Mesenchymal stem cell (in vitro differentiated cells and primary cell): ENCODE measurements around the gene RBMS3.
A peak's percentile ranks its signal among the peaks of the same experiment; 100 is the strongest.

Experiments used
- DNase-seq: peaks from one replicate; pipeline ENCODE4 v3.0.0-alpha.2; 2013
- H2AFZ ChIP-seq: one replicate; pipeline ENCODE4 v1.6.1; 2013; ENCODE audit warnings: low read depth, mild to moderate bottlenecking, control low read depth, inconsistent platforms, low read length, moderate library complexity
- H2AK5ac ChIP-seq: 2 replicates; pipeline ENCODE4 v1.6.1; 2013; ENCODE audit warnings: low read length, moderate library complexity, mild to moderate bottlenecking, inconsistent platforms; ENCODE audit not compliant: severe bottlenecking
- H2BK120ac ChIP-seq: one replicate; pipeline ENCODE4 v1.6.1; 2013; ENCODE audit warnings: low read depth, mild to moderate bottlenecking, inconsistent platforms, low read length, moderate library complexity
- H2BK12ac ChIP-seq, 2 experiments: one replicate each; pipeline ENCODE4 v1.6.1; 2013; ENCODE audit warnings: inconsistent platforms in 2 of 2, low read length in 2 of 2, mild to moderate bottlenecking in 2 of 2, moderate library complexity in 2 of 2, control low read depth in 1 of 2
- H2BK15ac ChIP-seq: one replicate; pipeline ENCODE4 v1.6.1; 2013; ENCODE audit warnings: mild to moderate bottlenecking, low read depth, inconsistent platforms; ENCODE audit not compliant: poor library complexity, severe bottlenecking
- H2BK5ac ChIP-seq: 2 replicates; pipeline ENCODE4 v1.6.1; 2013; ENCODE audit warnings: low read depth, mild to moderate bottlenecking, low read length, control low read depth, inconsistent platforms; ENCODE audit not compliant: poor library complexity, severe bottlenecking
- H3K14ac ChIP-seq, 2 experiments: one replicate each; pipeline ENCODE4 v1.6.1; 2013; ENCODE audit warnings: inconsistent platforms in 2 of 2, low read length in 2 of 2, control low read depth in 1 of 2, mild to moderate bottlenecking in 1 of 2, moderate library complexity in 1 of 2
- H3K18ac ChIP-seq, 2 experiments: one replicate each; pipeline ENCODE4 v1.6.1; 2013; ENCODE audit warnings: inconsistent platforms in 2 of 2, low read length in 2 of 2, control low read depth in 1 of 2, low read depth in 1 of 2, mild to moderate bottlenecking in 1 of 2
- H3K23ac ChIP-seq, 2 experiments: one replicate each; pipeline ENCODE4 v1.6.1; 2013; ENCODE audit warnings: inconsistent platforms in 2 of 2, low read length in 2 of 2, mild to moderate bottlenecking in 2 of 2, moderate library complexity in 2 of 2, control low read depth in 1 of 2
- H3K27ac ChIP-seq: 2 replicates; pipeline ENCODE4 v1.5.1; 2013; ENCODE audit warnings: mild to moderate bottlenecking, moderate library complexity, low read length, control low read depth, inconsistent platforms; ENCODE audit not compliant: poor library complexity, severe bottlenecking
- H3K27me3 ChIP-seq, 2 experiments: 2 replicates each; pipeline versions ENCODE4 v1.6.1 to v1.7.0; 2013; ENCODE audit warnings: low read length in 2 of 2, mild to moderate bottlenecking in 2 of 2, moderate library complexity in 2 of 2, control low read depth in 1 of 2, inconsistent platforms in 1 of 2; ENCODE audit not compliant: control insufficient read depth in 1 of 2, insufficient read depth in 1 of 2
- H3K36me3 ChIP-seq, 2 experiments: 2 replicates each; pipeline versions ENCODE4 v1.6.1 to v1.7.0; 2013; ENCODE audit warnings: low read length in 2 of 2, control low read depth in 1 of 2, inconsistent platforms in 1 of 2, low read depth in 1 of 2, mild to moderate bottlenecking in 1 of 2; ENCODE audit not compliant: insufficient read depth in 2 of 2, control insufficient read depth in 1 of 2
- H3K4ac ChIP-seq, 2 experiments: one replicate each; pipeline ENCODE4 v1.6.1; 2013; ENCODE audit warnings: inconsistent platforms in 2 of 2, low read length in 2 of 2, mild to moderate bottlenecking in 2 of 2, moderate library complexity in 2 of 2, control low read depth in 1 of 2, low read depth in 1 of 2
- H3K4me1 ChIP-seq: 2 replicates; pipeline ENCODE4 v1.6.1; 2013; ENCODE audit warnings: low read depth, low read length, control low read depth; ENCODE audit not compliant: control insufficient read depth, insufficient read depth
- H3K4me2 ChIP-seq: 2 replicates; pipeline ENCODE4 v1.6.1; 2013; ENCODE audit warnings: low read length, mild to moderate bottlenecking, inconsistent platforms; ENCODE audit not compliant: poor library complexity, severe bottlenecking
- H3K4me3 ChIP-seq, 2 experiments: 2 replicates each; pipeline versions ENCODE4 v1.5.1 to v1.7.0; 2013; ENCODE audit warnings: low read length in 2 of 2, mild to moderate bottlenecking in 2 of 2, control low read depth in 1 of 2, low read depth in 1 of 2; ENCODE audit not compliant: insufficient read depth in 1 of 2
- H3K79me1 ChIP-seq: replicated peaks from 2 replicates; pipeline ENCODE4 v1.6.1; 2013; ENCODE audit warnings: mild to moderate bottlenecking, control low read depth, low read length, inconsistent platforms; ENCODE audit not compliant: poor library complexity, severe bottlenecking
- H3K9ac ChIP-seq: 2 replicates; pipeline ENCODE4 v1.7.0; 2013; ENCODE audit warnings: mild to moderate bottlenecking, low read length, moderate library complexity
- H3K9me3 ChIP-seq: 2 replicates; pipeline ENCODE4 v1.7.0; 2013; ENCODE audit warnings: mild to moderate bottlenecking, low read length; ENCODE audit not compliant: control insufficient read depth
- H4K8ac ChIP-seq: one replicate; pipeline ENCODE4 v1.6.1; 2013; ENCODE audit warnings: inconsistent platforms, mild to moderate bottlenecking, low read length, moderate library complexity
- H4K91ac ChIP-seq: one replicate; pipeline ENCODE4 v1.6.1; 2013; ENCODE audit warnings: mild to moderate bottlenecking, low read length, inconsistent platforms
- WGBS: methylation state at CpG from one replicate; pipeline ENCODE4 v1.1.7; 2013; ENCODE audit warnings: mixed read lengths; 5-methylcytosine and 5-hydroxymethylcytosine counted together

The RBMS3 gene

DNA sequence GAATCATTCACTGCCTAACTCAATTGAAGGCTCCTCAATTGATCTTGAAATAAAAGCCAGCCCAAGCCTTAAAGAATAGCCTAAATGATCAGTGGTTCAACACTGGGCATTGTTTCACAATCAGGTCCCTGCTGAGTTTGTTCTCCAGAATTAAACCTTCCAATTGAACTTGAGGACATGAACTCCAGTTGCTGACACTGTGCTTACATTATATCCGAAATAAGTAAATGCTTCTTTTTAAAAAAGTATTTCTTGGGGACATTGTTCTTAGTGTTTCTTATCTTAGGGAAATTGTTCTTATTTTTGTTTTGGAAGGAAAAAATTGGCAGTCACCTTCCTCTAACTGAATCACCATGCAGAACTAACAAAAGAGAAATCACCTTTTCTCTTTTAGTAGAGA is 450.2 kb downstream of the RBMS3 start:
- no peak overlapping the region for H2BK15ac ChIP-seq
- WGBS, result no CpG with 5 or more reads among the region's 1 CpG
- H4K91ac ChIP-seq, result no peak overlapping the region
- H3K4me2 ChIP-seq, result no peak overlapping the region
- no peaks in the 10 kb centered on the region for H3K9me3 ChIP-seq
- no peaks in the 10 kb centered on the region for H3K27me3 ChIP-seq
- no peak overlapping the region for H3K4me3 ChIP-seq
- no peak overlapping the region for H4K8ac ChIP-seq
- H3K23ac ChIP-seq, result no peak overlapping the region
- no peaks in the 10 kb centered on the region for H3K4me1 ChIP-seq
- no peak overlapping the region for H3K4ac ChIP-seq
- H2AFZ ChIP-seq, result no peak overlapping the region
- no peak overlapping the region for H3K18ac ChIP-seq
- H2BK12ac ChIP-seq, result no peak overlapping the region
- H3K79me1 ChIP-seq, result peaks cover 3% of the 10 kb centered on the region
- no peak overlapping the region for H3K14ac ChIP-seq
- no peak for DNase-seq
- no peak overlapping the region for H2BK5ac ChIP-seq
- no peaks in the 10 kb centered on the region for H3K36me3 ChIP-seq
- H2BK120ac ChIP-seq, result no peak overlapping the region
- no peak overlapping the region for H2AK5ac ChIP-seq
- no peak overlapping the region for H3K27ac ChIP-seq
- no peak overlapping the region for H3K9ac ChIP-seq

DNA sequence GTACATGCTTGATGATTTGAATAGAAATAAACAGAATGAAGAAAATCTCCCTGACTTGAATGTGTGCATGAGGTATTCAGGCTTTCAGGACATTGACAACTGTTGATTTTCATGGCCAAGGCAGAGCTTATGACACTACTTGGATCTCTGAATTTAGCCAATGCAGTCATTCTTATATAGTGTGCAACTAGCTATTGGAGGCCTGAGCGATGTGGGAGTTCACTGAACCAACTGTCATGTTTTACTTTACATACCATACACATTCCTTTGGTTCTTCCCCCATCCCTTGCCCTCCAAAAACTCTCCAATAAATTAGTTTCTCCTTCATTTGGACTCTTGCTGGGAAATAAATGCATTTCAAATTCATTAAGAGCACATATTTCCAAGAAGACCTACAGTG is 460.4 kb downstream of the RBMS3 start:
- no peak overlapping the region for H2BK5ac ChIP-seq
- H3K4ac ChIP-seq, result no peak overlapping the region
- H3K23ac ChIP-seq, result no peak overlapping the region
- no peak overlapping the region for H3K4me3 ChIP-seq
- H4K91ac ChIP-seq, result no peak overlapping the region
- H2BK15ac ChIP-seq, result no peak overlapping the region
- 96% methylated on average over 1 of the region's 1 CpG for WGBS
- H3K14ac ChIP-seq, result no peak overlapping the region
- H2AK5ac ChIP-seq, result no peak overlapping the region
- no peak overlapping the region for H3K9ac ChIP-seq
- H3K9me3 ChIP-seq, result no peaks in the 10 kb centered on the region
- H2BK120ac ChIP-seq, result no peak overlapping the region
- no peak overlapping the region for H2BK12ac ChIP-seq
- H3K27me3 ChIP-seq, result no peaks in the 10 kb centered on the region
- peaks cover 3 to 8% of the 10 kb centered on the region in 2 experiments for H3K36me3 ChIP-seq
- peaks cover 10% of the 10 kb centered on the region for H3K79me1 ChIP-seq
- no peak overlapping the region for H3K4me2 ChIP-seq
- no peak overlapping the region for H3K27ac ChIP-seq
- no peak overlapping the region for H3K18ac ChIP-seq
- no peak overlapping the region for H4K8ac ChIP-seq
- no peaks in the 10 kb centered on the region for H3K4me1 ChIP-seq
- no peak for DNase-seq
- no peak overlapping the region for H2AFZ ChIP-seq

DNA sequence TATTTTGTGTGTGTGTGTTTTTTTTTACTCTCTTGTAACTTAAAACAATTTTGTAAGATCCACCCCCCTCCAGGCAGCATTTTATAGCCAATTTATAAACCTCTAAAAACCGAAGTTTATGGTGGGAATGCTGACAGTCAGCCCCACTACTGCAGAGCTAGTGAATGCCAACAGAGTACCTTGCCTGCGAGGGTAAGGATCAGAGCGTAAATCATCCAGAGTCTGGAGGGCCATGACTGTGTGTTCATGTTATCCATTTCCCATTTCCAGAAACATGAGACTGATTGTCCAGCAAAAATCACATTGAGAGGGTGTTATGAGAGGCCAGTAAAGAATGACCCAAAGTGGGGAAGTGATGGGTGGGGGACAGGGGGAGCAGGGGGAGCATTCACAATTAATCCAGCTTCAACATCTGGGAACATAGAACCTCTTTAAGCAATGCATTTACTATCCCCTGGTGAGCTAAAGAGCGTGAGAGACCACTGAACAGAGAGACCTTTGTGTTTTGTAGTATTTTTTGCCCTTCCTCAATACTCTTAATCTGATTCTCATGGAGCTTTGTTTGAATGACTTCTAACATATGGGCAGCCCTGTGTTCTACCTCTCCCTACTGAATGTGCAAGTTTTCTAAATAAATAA is 464.5 kb downstream of the RBMS3 start:
- no peak overlapping the region for H2BK15ac ChIP-seq
- H2BK12ac ChIP-seq, result no peak overlapping the region
- no peaks in the 10 kb centered on the region for H3K4me1 ChIP-seq
- 45% methylated on average over 3 of the region's 4 CpGs for WGBS
- no peak overlapping the region for H3K4me2 ChIP-seq
- no peak for DNase-seq
- peaks cover 6% of the 10 kb centered on the region for H3K79me1 ChIP-seq
- H4K8ac ChIP-seq, result no peak overlapping the region
- no peak overlapping the region for H4K91ac ChIP-seq
- no peak overlapping the region for H3K23ac ChIP-seq
- no peak overlapping the region for H3K18ac ChIP-seq
- H3K4ac ChIP-seq, result no peak overlapping the region
- H3K36me3 ChIP-seq, result peaks cover 3 to 8% of the 10 kb centered on the region in 2 experiments
- no peak overlapping the region for H2AFZ ChIP-seq
- H3K9ac ChIP-seq, result no peak overlapping the region
- H3K14ac ChIP-seq, result no peak overlapping the region
- H3K27me3 ChIP-seq, result no peaks in the 10 kb centered on the region
- no peak overlapping the region for H3K27ac ChIP-seq
- H2BK120ac ChIP-seq, result no peak overlapping the region
- no peak overlapping the region for H2AK5ac ChIP-seq
- H3K9me3 ChIP-seq, result no peaks in the 10 kb centered on the region
- no peak overlapping the region for H2BK5ac ChIP-seq
- no peak overlapping the region for H3K4me3 ChIP-seq

DNA sequence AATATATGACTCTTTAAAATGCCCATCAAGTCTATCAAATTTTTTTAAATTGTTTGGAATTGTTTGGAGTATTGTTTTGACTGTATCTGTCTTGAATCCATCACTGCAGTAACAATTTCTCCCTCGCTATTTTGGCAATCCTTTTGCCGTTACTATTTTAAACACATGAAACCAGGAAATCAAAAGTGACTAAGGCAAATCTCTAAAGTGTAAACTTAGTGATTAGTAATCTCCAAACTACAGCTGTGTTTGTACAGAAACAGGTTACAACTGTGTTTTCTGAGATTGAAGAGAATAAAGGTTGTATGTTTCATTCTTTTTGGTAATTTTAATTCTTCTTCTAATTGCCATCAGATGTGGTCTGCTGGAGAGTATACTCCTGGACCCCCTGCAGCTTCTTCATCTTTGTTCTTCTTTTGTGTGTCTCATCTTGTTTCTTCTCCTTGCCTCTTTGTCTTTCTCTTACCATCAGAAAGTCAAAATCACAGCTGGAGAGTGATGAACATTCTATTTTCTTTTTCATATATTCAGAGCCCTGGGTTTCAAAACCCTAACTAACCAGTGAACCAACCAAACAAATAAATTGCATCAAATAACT is 465.4 kb downstream of the RBMS3 start:
- H4K8ac ChIP-seq, result no peak overlapping the region
- peak; percentile 15 for DNase-seq
- H3K4me1 ChIP-seq, result no peaks in the 10 kb centered on the region
- WGBS, result no CpG with 5 or more reads among the region's 2 CpGs
- H2BK5ac ChIP-seq, result no peak overlapping the region
- no peak overlapping the region for H3K4me3 ChIP-seq
- H3K79me1 ChIP-seq, result peaks cover 6% of the 10 kb centered on the region
- no peak overlapping the region for H2BK15ac ChIP-seq
- no peak overlapping the region for H3K23ac ChIP-seq
- no peak overlapping the region for H3K4me2 ChIP-seq
- no peak overlapping the region for H2BK12ac ChIP-seq
- no peak overlapping the region for H3K9ac ChIP-seq
- no peak overlapping the region for H4K91ac ChIP-seq
- H2AFZ ChIP-seq, result no peak overlapping the region
- H3K27me3 ChIP-seq, result no peaks in the 10 kb centered on the region
- no peak overlapping the region for H3K14ac ChIP-seq
- no peak overlapping the region for H3K18ac ChIP-seq
- H3K9me3 ChIP-seq, result no peaks in the 10 kb centered on the region
- H3K4ac ChIP-seq, result no peak overlapping the region
- H3K27ac ChIP-seq, result no peak overlapping the region
- H2BK120ac ChIP-seq, result no peak overlapping the region
- H3K36me3 ChIP-seq, result peaks cover 0 to 5% of the 10 kb centered on the region in 2 experiments
- H2AK5ac ChIP-seq, result no peak overlapping the region
